ENCODE results near the gene CAP2.

The CAP2 gene

GRCh38 chr6:17506531-17506930 lies 113.1 kb downstream of the CAP2 start:
- H3K9me3 ChIP-seq = no peaks in the 10 kb centered on the region
- H3K4me3 ChIP-seq (ENCODE audit: low read depth in 1 of 2, low read length in 1 of 2) = no peak overlapping the region

DNA sequence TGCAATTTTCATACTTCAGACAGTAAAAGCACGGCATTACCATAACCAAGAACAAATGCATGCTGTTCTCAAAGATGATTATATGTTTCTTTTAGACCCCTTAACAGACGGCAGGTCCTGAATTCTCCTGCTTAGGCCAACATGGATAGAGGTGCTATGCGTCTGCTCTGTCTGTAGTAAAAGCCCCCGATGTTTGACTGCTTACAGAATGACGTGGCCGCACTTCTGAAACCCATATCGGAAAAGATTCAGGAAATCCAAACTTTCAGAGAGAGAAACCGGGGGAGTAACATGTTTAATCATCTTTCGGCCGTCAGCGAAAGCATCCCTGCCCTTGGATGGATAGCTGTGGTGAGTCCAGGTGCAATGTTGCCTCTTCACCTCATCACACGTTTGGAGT lies 113.6 kb downstream of the CAP2 start:
- no peak overlapping the region for H3K4me3 ChIP-seq (ENCODE audit: low read depth in 1 of 2, low read length in 1 of 2)
- TF ChIP-seq, protein P1, sequence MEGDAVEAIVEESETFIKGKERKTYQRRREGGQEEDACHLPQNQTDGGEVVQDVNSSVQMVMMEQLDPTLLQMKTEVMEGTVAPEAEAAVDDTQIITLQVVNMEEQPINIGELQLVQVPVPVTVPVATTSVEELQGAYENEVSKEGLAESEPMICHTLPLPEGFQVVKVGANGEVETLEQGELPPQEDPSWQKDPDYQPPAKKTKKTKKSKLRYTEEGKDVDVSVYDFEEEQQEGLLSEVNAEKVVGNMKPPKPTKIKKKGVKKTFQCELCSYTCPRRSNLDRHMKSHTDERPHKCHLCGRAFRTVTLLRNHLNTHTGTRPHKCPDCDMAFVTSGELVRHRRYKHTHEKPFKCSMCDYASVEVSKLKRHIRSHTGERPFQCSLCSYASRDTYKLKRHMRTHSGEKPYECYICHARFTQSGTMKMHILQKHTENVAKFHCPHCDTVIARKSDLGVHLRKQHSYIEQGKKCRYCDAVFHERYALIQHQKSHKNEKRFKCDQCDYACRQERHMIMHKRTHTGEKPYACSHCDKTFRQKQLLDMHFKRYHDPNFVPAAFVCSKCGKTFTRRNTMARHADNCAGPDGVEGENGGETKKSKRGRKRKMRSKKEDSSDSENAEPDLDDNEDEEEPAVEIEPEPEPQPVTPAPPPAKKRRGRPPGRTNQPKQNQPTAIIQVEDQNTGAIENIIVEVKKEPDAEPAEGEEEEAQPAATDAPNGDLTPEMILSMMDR (IDR thresholded peaks at IDR 0.05) = no peak

More at GRCh38 chr6:17506531-17506930, 113.1 kb downstream of the CAP2 start:
- TF ChIP-seq, protein P1 (IDR thresholded peaks at IDR 0.05) = no peak
- H3K27me3 ChIP-seq = no peaks in the 10 kb centered on the region
- no peaks in the 10 kb centered on the region for H3K36me3 ChIP-seq
- H3K27ac ChIP-seq = no peak overlapping the region
- no peaks in the 10 kb centered on the region for H3K4me1 ChIP-seq (ENCODE audit: control insufficient read depth in 1 of 2, insufficient read depth in 1 of 2, low read depth in 1 of 2, low read length in 1 of 2)

DNA sequence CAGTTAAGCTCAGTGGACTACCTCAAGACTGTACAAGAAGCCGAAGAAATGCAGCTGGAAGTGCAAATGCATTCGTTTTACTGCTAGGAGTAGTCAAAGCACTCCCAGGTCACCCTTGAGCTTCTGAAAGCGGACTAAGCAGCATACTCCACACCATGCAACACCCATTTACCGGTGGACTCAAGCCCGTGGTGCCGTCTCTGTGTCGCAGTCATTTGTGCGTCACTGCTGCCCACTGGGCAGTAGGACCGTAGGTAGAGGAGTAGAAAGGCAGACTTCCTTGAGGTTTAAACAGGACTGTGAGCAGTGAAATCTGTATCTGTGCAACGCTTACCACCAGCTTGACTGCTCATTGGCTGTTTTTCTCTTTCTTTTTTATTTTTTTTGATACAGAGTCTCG lies 117.7 kb downstream of the CAP2 start:
- H3K4me1 ChIP-seq (ENCODE audit: control insufficient read depth in 1 of 2, insufficient read depth in 1 of 2, low read depth in 1 of 2, low read length in 1 of 2) = peaks cover 10 to 14% of the 10 kb centered on the region in 2 experiments

More for the DNA sequence above, 113.6 kb downstream of the CAP2 start:
- Histone ChIP-seq H3K27ac (no peak overlapping the region), H3K9me3 (no peaks in the 10 kb centered on the region), H3K36me3 (no peaks in the 10 kb centered on the region), H3K4me1 (ENCODE audit: control insufficient read depth in 1 of 2, insufficient read depth in 1 of 2, low read depth in 1 of 2, low read length in 1 of 2) (no peaks in the 10 kb centered on the region), H3K27me3 (no peaks in the 10 kb centered on the region)

DNA sequence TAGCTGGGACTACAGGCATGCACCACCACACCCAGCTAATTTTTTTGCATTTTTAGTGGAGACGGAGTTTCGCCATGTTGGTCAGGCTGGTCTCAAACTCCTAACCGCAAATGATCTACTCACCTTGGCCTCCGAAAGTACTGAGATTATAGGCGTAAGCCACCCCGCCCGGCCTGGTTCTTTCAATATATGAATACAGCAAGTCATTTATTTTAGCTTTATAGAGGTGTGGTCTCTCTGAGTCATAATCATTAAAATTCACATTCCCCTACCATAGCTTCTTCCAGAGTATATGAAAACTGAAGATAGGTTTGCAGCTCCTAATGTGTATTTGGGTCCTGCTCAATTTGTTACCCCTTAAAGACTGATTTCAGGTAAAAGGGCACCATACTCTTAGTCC lies 118.2 kb downstream of the CAP2 start:
- Histone ChIP-seq H3K36me3 (no peaks in the 10 kb centered on the region), H3K27me3 (no peaks in the 10 kb centered on the region), H3K4me3 (ENCODE audit: low read depth in 1 of 2, low read length in 1 of 2) (no peak overlapping the region), H3K27ac (no peak overlapping the region), H3K9me3 (no peaks in the 10 kb centered on the region), H3K4me1 (ENCODE audit: control insufficient read depth in 1 of 2, insufficient read depth in 1 of 2, low read depth in 1 of 2, low read length in 1 of 2) (peaks cover 15 to 19% of the 10 kb centered on the region in 2 experiments)
- TF ChIP-seq, protein P1 (IDR thresholded peaks at IDR 0.05) = no peak

More for the DNA sequence above, 117.7 kb downstream of the CAP2 start:
- TF ChIP-seq, protein P1 (IDR thresholded peaks at IDR 0.05) = no peak
- H3K27me3 ChIP-seq = no peaks in the 10 kb centered on the region
- no peaks in the 10 kb centered on the region for H3K36me3 ChIP-seq
- H3K9me3 ChIP-seq = no peaks in the 10 kb centered on the region
- H3K4me3 ChIP-seq (ENCODE audit: low read depth in 1 of 2, low read length in 1 of 2) = no peak overlapping the region
- no peak overlapping the region for H3K27ac ChIP-seq

DNA sequence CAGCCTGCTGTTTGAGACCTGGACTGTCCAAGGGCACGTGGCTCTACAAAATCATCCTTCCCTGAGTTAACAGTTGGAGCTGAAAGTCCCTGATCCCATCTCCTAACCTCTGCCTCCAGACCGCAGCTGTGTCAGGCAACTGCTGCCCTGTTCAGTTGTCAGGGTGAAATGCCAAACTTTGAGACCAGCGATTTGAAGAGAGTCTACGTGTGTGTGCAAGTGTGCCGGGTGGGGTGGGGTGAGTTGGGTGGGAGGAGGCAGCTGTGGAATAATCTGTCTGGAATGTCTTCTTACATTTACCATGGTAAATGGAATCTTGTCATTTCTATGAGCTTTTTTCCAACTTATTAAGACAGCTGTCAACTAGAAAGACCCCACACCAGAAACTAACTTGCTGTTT lies 125.7 kb downstream of the CAP2 start:
- H3K4me3 ChIP-seq (ENCODE audit: low read depth in 1 of 2, low read length in 1 of 2) = no peak overlapping the region
- no peak overlapping the region for H3K27ac ChIP-seq
- no peaks in the 10 kb centered on the region for H3K9me3 ChIP-seq
- TF ChIP-seq, protein P1 (IDR thresholded peaks at IDR 0.05) = no peak
- no peaks in the 10 kb centered on the region for H3K36me3 ChIP-seq
- H3K4me1 ChIP-seq (ENCODE audit: control insufficient read depth in 1 of 2, insufficient read depth in 1 of 2, low read depth in 1 of 2, low read length in 1 of 2) = peaks cover 15 to 16% of the 10 kb centered on the region in 2 experiments
- no peaks in the 10 kb centered on the region for H3K27me3 ChIP-seq

DNA sequence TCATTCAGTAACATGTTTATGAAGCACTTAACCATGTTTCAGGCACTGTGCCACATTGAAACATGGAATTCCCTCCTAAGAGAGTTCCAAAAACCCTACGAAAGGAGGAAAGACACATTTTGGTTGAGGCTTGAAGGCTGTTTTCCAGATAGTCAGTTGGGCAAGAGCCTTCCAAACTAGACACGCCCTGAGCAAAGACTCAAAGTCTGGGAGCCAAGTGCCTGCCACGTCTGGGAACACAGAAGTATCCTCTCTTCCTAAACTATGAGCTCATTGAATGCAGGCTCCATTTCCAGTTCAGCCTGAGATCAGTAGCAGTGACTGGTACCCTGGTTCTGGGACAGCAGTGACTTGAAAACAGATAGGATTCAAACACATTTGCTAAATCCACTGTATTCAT lies 132.2 kb downstream of the CAP2 start:
- no peak overlapping the region for H3K27ac ChIP-seq
- no peaks in the 10 kb centered on the region for H3K27me3 ChIP-seq
- no peaks in the 10 kb centered on the region for H3K36me3 ChIP-seq
- no peaks in the 10 kb centered on the region for H3K4me1 ChIP-seq (ENCODE audit: control insufficient read depth in 1 of 2, insufficient read depth in 1 of 2, low read depth in 1 of 2, low read length in 1 of 2)
- TF ChIP-seq, protein P1 (IDR thresholded peaks at IDR 0.05) = no peak
- H3K9me3 ChIP-seq = no peaks in the 10 kb centered on the region
- H3K4me3 ChIP-seq (ENCODE audit: low read depth in 1 of 2, low read length in 1 of 2) = no peak overlapping the region

Measured in neutrophil (primary cell).